ENCODE measurements around the gene DNAJB1. TPM values are rescaled to one million over a fixed set of nuclear protein-coding genes. Genes with fewer than 3 reads are reported as not detected.

Gene DNAJB1
- total RNA-seq (2022) (79.5 and 80.2 TPM in 2 replicates), Bru-seq, nascent RNA (percentile 67 among the genes with signal in this experiment), BruChase-seq, experiment 1, labeled RNA remaining after a 2-hour chase (percentile 91 among the genes with signal in this experiment), BruChase-seq, experiment 2, labeled RNA remaining after a 6-hour chase (percentile 70 among the genes with signal in this experiment)
- long read RNA-seq, transcript DNAJB1-201 (3 exons, 2,264 nt): major isoform, 141 of 157 reads
- long read RNA-seq, partial matches to known transcripts: 2 of 157 reads
- long read RNA-seq, other reads (novel, unspliced or antisense): 11 of 157 reads

GRCh38 chr19:14517840-14518505 is at the start of gene DNAJB1:
Gene DNAJB1, minus strand, starts transcription at chr19:14518397. Its CDS starts 48 bp downstream, at chr19:14518349.
- Histone ChIP-seq H3K36me3 (ENCODE audit: control insufficient read depth, insufficient read depth, low read length) (peaks cover 7% of the 10 kb centered on the region), H3K27me3 (replicated peaks; ENCODE audit: control insufficient read depth, insufficient read depth, low read length) (no peaks in the 10 kb centered on the region), H3K4me1 (peaks cover 25% of the 10 kb centered on the region), H3K4me3 (ENCODE audit: low read depth, low read length) (peak within 1 kb of the TSS; percentile 100), H3K9me3 (no peaks in the 10 kb centered on the region)
- no TSS peak for BruUV-seq (replicated peaks)
- POLR2A ChIA-PET: interaction anchor here (0.5 to 1.8 kb wide), 12 partner anchors 11 to 381 kb away, joined by 3 to 13 read pairs (median 8); partner anchors contain the start of genes ASF1B, GIPC1 and NDUFB7
- Mint-ChIP-seq H3K4me3 (ENCODE audit: unreplicated experiment) (peak within 1 kb of the TSS; percentile 88), H3K27ac (ENCODE audit: unreplicated experiment) (peak within 1 kb of the TSS; percentile 86), H3K27me3 (ENCODE audit: insufficient read depth, unreplicated experiment) (no peaks in the 10 kb centered on the region), H3K4me1 (ENCODE audit: low read depth, unreplicated experiment) (peaks cover 12% of the 10 kb centered on the region), H3K9me3 (ENCODE audit: unreplicated experiment) (no peaks in the 10 kb centered on the region), H3K36me3 (ENCODE audit: insufficient read depth, unreplicated experiment) (peaks cover 57% of the 10 kb centered on the region)
- no peak for TF ChIP-seq CTCF (IDR thresholded peaks at IDR 0.05; ENCODE audit: insufficient read depth in 1 of 2, low read depth in 1 of 2, low read length in 1 of 2, severe bottlenecking in 1 of 2, unreplicated experiment in 1 of 2)
- CTCF ChIA-PET: interaction anchor here (0.6 to 2.4 kb wide), 4 partner anchors 12 to 156 kb away, joined by 3 to 11 read pairs (median 5); no protein-coding TSS in a partner anchor
- intact Hi-C loops (cut with micrococcal nuclease; ENCODE audit: unreplicated experiment): loop anchor here (1.0 to 2.0 kb wide), 3 partner anchors 11 to 54 kb away; partner anchors contain the start of genes NDUFB7 and TECR
- DNase-seq: peak; percentile 57 to 79

GRCh38 chr19:14567079-14567478 is 48.9 kb upstream of the DNAJB1 start:
- Histone ChIP-seq H3K4me3 (ENCODE audit: low read depth, low read length) (no peak overlapping the region), H3K9me3 (no peaks in the 10 kb centered on the region), H3K27me3 (replicated peaks; ENCODE audit: control insufficient read depth, insufficient read depth, low read length) (no peaks in the 10 kb centered on the region), H3K36me3 (ENCODE audit: control insufficient read depth, insufficient read depth, low read length) (peaks cover 1% of the 10 kb centered on the region; the same call in 1 of the 2 replicates), H3K4me1 (no peaks in the 10 kb centered on the region)
- no peak for DNase-seq
- CTCF ChIA-PET: no interaction called here
- Mint-ChIP-seq H3K27me3 (ENCODE audit: insufficient read depth, unreplicated experiment) (no peaks in the 10 kb centered on the region), H3K4me1 (ENCODE audit: low read depth, unreplicated experiment) (peaks cover 9% of the 10 kb centered on the region), H3K27ac (ENCODE audit: unreplicated experiment) (no peak overlapping the region), H3K9me3 (ENCODE audit: unreplicated experiment) (no peaks in the 10 kb centered on the region), H3K36me3 (ENCODE audit: insufficient read depth, unreplicated experiment) (peaks cover 70% of the 10 kb centered on the region), H3K4me3 (ENCODE audit: unreplicated experiment) (no peak overlapping the region)
- intact Hi-C loops (cut with micrococcal nuclease; ENCODE audit: unreplicated experiment): no loop called here
- POLR2A ChIA-PET: no interaction called here
- no peak for TF ChIP-seq CTCF (IDR thresholded peaks at IDR 0.05; ENCODE audit: insufficient read depth in 1 of 2, low read depth in 1 of 2, low read length in 1 of 2, severe bottlenecking in 1 of 2, unreplicated experiment in 1 of 2)
- no TSS peak for BruUV-seq (replicated peaks)

GRCh38 chr19:14566712-14567077 is 48.5 kb upstream of the DNAJB1 start:
- H3K4me1 Mint-ChIP-seq (ENCODE audit: low read depth, unreplicated experiment): peaks cover 9% of the 10 kb centered on the region
- no peaks in the 10 kb centered on the region for H3K9me3 Mint-ChIP-seq (ENCODE audit: unreplicated experiment)
- Histone ChIP-seq H3K4me1 (no peaks in the 10 kb centered on the region), H3K9me3 (no peaks in the 10 kb centered on the region), H3K27me3 (replicated peaks; ENCODE audit: control insufficient read depth, insufficient read depth, low read length) (no peaks in the 10 kb centered on the region), H3K4me3 (ENCODE audit: low read depth, low read length) (no peak overlapping the region), H3K36me3 (ENCODE audit: control insufficient read depth, insufficient read depth, low read length) (peaks cover 1% of the 10 kb centered on the region; the same call in 1 of the 2 replicates)
- DNase-seq: no peak
- no peaks in the 10 kb centered on the region for H3K27me3 Mint-ChIP-seq (ENCODE audit: insufficient read depth, unreplicated experiment)
- H3K36me3 Mint-ChIP-seq (ENCODE audit: insufficient read depth, unreplicated experiment): peaks cover 68% of the 10 kb centered on the region
- H3K27ac Mint-ChIP-seq (ENCODE audit: unreplicated experiment): no peak overlapping the region
- ChIA-PET POLR2A (interaction anchor here (0.7 kb wide), 1 partner anchor 15 kb away, joined by 4 read pairs; no protein-coding TSS in a partner anchor), CTCF (no interaction called here)
- intact Hi-C loops (cut with micrococcal nuclease; ENCODE audit: unreplicated experiment): no loop called here
- H3K4me3 Mint-ChIP-seq (ENCODE audit: unreplicated experiment): no peak overlapping the region
- no TSS peak for BruUV-seq (replicated peaks)
- no peak for TF ChIP-seq CTCF (IDR thresholded peaks at IDR 0.05; ENCODE audit: insufficient read depth in 1 of 2, low read depth in 1 of 2, low read length in 1 of 2, severe bottlenecking in 1 of 2, unreplicated experiment in 1 of 2)
